ENCODE results near the gene PDZRN3.

DNA sequence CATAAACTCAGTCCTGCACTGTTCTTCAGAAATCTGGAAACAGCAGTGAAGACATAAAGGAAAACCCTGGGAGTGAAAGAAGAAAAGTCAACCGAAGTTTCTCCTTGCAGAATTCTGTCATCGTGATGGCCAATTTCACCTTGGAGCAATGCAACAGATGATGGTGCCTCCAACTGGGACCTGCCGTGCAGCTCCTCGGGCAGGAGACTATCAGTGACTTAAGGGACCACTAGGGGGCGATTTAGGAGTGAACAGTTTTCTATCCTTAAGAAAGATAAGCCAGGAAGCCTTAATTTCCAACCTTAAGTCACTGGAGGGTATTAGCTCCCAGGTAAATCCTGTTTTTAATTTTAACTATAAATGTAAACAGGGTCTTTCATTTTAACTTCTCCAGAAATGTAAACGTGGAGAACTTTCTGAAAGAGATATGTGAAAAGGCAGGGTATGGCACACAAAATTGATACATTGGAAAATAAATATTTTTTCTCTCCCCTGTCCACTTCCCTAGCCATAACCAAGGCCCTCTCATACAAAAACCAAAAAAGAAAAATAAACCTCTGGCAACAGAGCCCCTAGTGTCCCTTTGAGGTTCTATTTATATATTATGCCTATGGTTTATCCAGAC is 116.3 kb downstream of the PDZRN3 start:
- TF ChIP-seq, protein P1, sequence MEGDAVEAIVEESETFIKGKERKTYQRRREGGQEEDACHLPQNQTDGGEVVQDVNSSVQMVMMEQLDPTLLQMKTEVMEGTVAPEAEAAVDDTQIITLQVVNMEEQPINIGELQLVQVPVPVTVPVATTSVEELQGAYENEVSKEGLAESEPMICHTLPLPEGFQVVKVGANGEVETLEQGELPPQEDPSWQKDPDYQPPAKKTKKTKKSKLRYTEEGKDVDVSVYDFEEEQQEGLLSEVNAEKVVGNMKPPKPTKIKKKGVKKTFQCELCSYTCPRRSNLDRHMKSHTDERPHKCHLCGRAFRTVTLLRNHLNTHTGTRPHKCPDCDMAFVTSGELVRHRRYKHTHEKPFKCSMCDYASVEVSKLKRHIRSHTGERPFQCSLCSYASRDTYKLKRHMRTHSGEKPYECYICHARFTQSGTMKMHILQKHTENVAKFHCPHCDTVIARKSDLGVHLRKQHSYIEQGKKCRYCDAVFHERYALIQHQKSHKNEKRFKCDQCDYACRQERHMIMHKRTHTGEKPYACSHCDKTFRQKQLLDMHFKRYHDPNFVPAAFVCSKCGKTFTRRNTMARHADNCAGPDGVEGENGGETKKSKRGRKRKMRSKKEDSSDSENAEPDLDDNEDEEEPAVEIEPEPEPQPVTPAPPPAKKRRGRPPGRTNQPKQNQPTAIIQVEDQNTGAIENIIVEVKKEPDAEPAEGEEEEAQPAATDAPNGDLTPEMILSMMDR (IDR thresholded peaks at IDR 0.05; ENCODE audit: insufficient read depth, low read depth, low read length) = peak; percentile 87
- no peak for TF ChIP-seq EZH2 (IDR thresholded peaks at IDR 0.05; ENCODE audit: insufficient read depth, low read length)

Measured in astrocyte (in vitro differentiated cells and primary cell).